ENCODE results near the gene TLL1.

The TLL1 gene

DNA sequence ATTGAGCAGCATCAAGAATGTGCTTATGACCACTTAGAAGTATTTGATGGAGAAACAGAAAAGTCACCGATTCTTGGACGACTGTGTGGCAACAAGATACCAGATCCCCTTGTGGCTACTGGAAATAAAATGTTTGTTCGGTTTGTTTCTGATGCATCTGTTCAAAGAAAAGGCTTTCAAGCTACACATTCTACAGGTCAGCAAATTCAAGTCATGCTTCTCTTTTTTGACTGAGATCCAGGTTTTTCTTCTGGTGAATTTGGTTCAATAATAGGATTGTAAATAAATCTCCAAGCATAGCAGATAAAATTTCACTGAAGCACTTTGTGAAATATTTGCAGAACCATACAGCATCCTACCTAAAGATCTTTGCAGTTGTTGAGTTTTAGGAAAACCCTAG lies 218.1 kb downstream of the TLL1 start:
- Histone ChIP-seq H3K79me2 (ENCODE audit: insufficient read depth, low read length) (no peaks in the 10 kb centered on the region), H4K20me1 (ENCODE audit: insufficient read depth, low read length) (no peaks in the 10 kb centered on the region), H3K27me3 (ENCODE audit: insufficient read depth, low read length) (no peaks in the 10 kb centered on the region), H3K9me3 (ENCODE audit: low read length) (no peaks in the 10 kb centered on the region), H3K4me3 (ENCODE audit: low read depth, low read length, poor library complexity, severe bottlenecking) (no peak overlapping the region), H3K4me1 (ENCODE audit: insufficient read depth, low read length, severe bottlenecking) (no peaks in the 10 kb centered on the region), H3K4me2 (ENCODE audit: low read length) (no peak overlapping the region), H3F3A (ENCODE audit: insufficient read depth, low read length) (no peaks in the 10 kb centered on the region), H3K36me3 (ENCODE audit: insufficient read depth, low read length) (no peaks in the 10 kb centered on the region), H3K9me2 (ENCODE audit: low read depth, low read length) (no peaks in the 10 kb centered on the region), H2AFZ (ENCODE audit: low read length) (no peak overlapping the region), H3K9ac (ENCODE audit: low read length) (no peak overlapping the region), H3K27ac (ENCODE audit: low read depth, low read length, poor library complexity, severe bottlenecking) (no peak overlapping the region)
- TF ChIP-seq, protein P1, sequence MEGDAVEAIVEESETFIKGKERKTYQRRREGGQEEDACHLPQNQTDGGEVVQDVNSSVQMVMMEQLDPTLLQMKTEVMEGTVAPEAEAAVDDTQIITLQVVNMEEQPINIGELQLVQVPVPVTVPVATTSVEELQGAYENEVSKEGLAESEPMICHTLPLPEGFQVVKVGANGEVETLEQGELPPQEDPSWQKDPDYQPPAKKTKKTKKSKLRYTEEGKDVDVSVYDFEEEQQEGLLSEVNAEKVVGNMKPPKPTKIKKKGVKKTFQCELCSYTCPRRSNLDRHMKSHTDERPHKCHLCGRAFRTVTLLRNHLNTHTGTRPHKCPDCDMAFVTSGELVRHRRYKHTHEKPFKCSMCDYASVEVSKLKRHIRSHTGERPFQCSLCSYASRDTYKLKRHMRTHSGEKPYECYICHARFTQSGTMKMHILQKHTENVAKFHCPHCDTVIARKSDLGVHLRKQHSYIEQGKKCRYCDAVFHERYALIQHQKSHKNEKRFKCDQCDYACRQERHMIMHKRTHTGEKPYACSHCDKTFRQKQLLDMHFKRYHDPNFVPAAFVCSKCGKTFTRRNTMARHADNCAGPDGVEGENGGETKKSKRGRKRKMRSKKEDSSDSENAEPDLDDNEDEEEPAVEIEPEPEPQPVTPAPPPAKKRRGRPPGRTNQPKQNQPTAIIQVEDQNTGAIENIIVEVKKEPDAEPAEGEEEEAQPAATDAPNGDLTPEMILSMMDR (IDR thresholded peaks at IDR 0.05; ENCODE audit: low read length) = no peak
- no peak for TF ChIP-seq EZH2 (IDR thresholded peaks at IDR 0.05; ENCODE audit: borderline replicate concordance, low read length)

DNA sequence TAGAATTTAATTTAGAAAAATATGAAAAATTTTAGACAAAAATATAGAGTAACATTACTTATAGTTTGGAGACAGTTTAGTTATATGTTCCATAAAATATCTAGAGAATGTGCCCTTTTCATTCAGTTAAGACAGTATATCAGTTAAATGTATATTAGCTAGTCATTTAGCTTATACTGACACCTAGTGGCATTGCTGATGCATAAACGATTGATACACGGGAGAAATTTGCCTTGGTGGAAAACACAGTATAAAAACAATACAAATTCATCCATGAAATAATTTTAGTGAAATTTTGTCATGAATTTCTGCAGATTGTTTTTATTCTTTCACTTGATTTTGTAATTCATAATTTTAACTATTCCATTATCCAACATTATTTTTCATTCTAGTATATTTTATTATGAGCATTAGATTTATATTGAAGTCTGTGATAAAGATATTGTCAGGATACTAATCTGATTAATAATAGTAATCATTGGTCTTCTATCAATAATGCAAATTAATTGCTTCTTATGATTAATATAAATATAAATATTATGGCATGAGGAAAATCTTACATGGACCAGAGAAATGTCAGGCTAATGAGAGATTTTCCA lies 219.0 kb downstream of the TLL1 start:
- TF ChIP-seq EZH2 (IDR thresholded peaks at IDR 0.05; ENCODE audit: borderline replicate concordance, low read length) = no peak
- TF ChIP-seq, protein P1 (IDR thresholded peaks at IDR 0.05; ENCODE audit: low read length) = peak; percentile 70
- H4K20me1 ChIP-seq (ENCODE audit: insufficient read depth, low read length) = no peaks in the 10 kb centered on the region
- H3F3A ChIP-seq (ENCODE audit: insufficient read depth, low read length) = no peaks in the 10 kb centered on the region
- H3K4me2 ChIP-seq (ENCODE audit: low read length) = no peak overlapping the region
- no peaks in the 10 kb centered on the region for H3K36me3 ChIP-seq (ENCODE audit: insufficient read depth, low read length)
- no peak overlapping the region for H3K4me3 ChIP-seq (ENCODE audit: low read depth, low read length, poor library complexity, severe bottlenecking)
- H3K9me3 ChIP-seq (ENCODE audit: low read length) = no peaks in the 10 kb centered on the region
- H3K4me1 ChIP-seq (ENCODE audit: insufficient read depth, low read length, severe bottlenecking) = no peaks in the 10 kb centered on the region
- no peaks in the 10 kb centered on the region for H3K79me2 ChIP-seq (ENCODE audit: insufficient read depth, low read length)
- H3K9ac ChIP-seq (ENCODE audit: low read length) = no peak overlapping the region
- no peaks in the 10 kb centered on the region for H3K9me2 ChIP-seq (ENCODE audit: low read depth, low read length)
- H2AFZ ChIP-seq (ENCODE audit: low read length) = no peak overlapping the region
- no peak overlapping the region for H3K27ac ChIP-seq (ENCODE audit: low read depth, low read length, poor library complexity, severe bottlenecking)
- no peaks in the 10 kb centered on the region for H3K27me3 ChIP-seq (ENCODE audit: insufficient read depth, low read length)

DNA sequence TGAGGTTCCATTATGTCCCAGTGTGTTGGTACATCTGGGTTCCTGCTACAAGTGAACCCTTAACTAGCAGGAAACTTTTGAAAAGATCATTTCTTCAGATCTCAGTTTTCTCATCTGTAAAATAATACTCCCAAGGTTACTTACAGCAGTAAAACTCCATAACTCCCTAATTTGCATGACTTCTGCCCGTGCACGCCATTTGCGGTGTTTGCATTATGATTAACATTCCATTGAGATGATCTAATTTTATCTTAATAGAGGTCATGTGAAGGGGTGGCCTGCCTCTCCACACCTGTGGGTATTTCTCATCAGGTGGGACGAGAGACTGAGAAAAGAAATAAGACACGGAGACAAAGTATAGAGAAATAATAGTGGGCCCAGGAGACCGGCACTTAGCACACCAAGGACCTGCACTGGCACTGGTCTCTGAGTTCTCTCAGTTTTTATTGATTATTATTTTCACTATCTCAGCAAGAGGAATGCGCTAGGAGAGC lies 219.8 kb downstream of the TLL1 start:
- Histone ChIP-seq H4K20me1 (ENCODE audit: insufficient read depth, low read length) (no peaks in the 10 kb centered on the region), H3K79me2 (ENCODE audit: insufficient read depth, low read length) (no peaks in the 10 kb centered on the region), H3K9ac (ENCODE audit: low read length) (no peak overlapping the region), H3K27ac (ENCODE audit: low read depth, low read length, poor library complexity, severe bottlenecking) (no peak overlapping the region), H3K4me1 (ENCODE audit: insufficient read depth, low read length, severe bottlenecking) (no peaks in the 10 kb centered on the region), H2AFZ (ENCODE audit: low read length) (no peak overlapping the region), H3K27me3 (ENCODE audit: insufficient read depth, low read length) (no peaks in the 10 kb centered on the region), H3F3A (ENCODE audit: insufficient read depth, low read length) (no peaks in the 10 kb centered on the region), H3K4me2 (ENCODE audit: low read length) (no peak overlapping the region), H3K36me3 (ENCODE audit: insufficient read depth, low read length) (no peaks in the 10 kb centered on the region), H3K9me2 (ENCODE audit: low read depth, low read length) (no peaks in the 10 kb centered on the region), H3K9me3 (ENCODE audit: low read length) (no peaks in the 10 kb centered on the region), H3K4me3 (ENCODE audit: low read depth, low read length, poor library complexity, severe bottlenecking) (no peak overlapping the region)
- TF ChIP-seq, protein P1 (IDR thresholded peaks at IDR 0.05; ENCODE audit: low read length) = no peak
- no peak for TF ChIP-seq EZH2 (IDR thresholded peaks at IDR 0.05; ENCODE audit: borderline replicate concordance, low read length)
